OCI-LY7 (cell line): ENCODE measurements around the gene LRRC74B. TPM values are rescaled to one million over a fixed set of nuclear protein-coding genes. Genes with fewer than 3 reads are reported as not detected.
"Not testable (repeated sequence)": the region's sequence is repeated elsewhere in the genome, so short reads cannot be mapped to it uniquely, and the experiment has no call there.

Experiments
- BruUV-seq: library from RNA; stranded (reverse); fragments of 400-500 nt; replicated peaks from 2 replicates; lab custom pipeline; 2021; lab: Mats Ljungman, UMichigan
- CTCF ChIA-PET: fragments of 300-600 bp; sonication (Branson Sonifier 250); formaldehyde crosslinking; loops from one replicate; lab custom pipeline; 2022; ENCODE audit warnings: antibody characterized with exemption; ENCODE audit not compliant: unreplicated experiment; lab: Charles Lee
- POLR2A ChIA-PET: fragments of 300-600 bp; sonication (Branson Sonifier 250); formaldehyde crosslinking; loops from one replicate; lab custom pipeline; 2022; ENCODE audit warnings: antibody characterized with exemption; lab: Charles Lee
- DNase-seq: peaks from one replicate; pipeline ENCODE4 v3.0.0-alpha.2; 2015; ENCODE audit warnings: low spot score
- H2AFZ ChIP-seq: fragments of 200-600 bp; sonication (generic), shearing (Covaris generic); 2 replicates; pipeline ENCODE4 v1.6.1; 2014; ENCODE audit warnings: mild to moderate bottlenecking, antibody characterized with exemption, low read length, moderate library complexity
- H3K27ac ChIP-seq: fragments of 200-600 bp; sonication (generic); 2 replicates; pipeline ENCODE4 v1.5.1; 2014; ENCODE audit warnings: mixed run types, low read depth, mild to moderate bottlenecking, moderate library complexity, low read length, inconsistent platforms; ENCODE audit not compliant: poor library complexity, severe bottlenecking
- H3K36me3 ChIP-seq: fragments of 200-600 bp; sonication (generic); 2 replicates; pipeline ENCODE4 v1.6.1; 2014; ENCODE audit warnings: mild to moderate bottlenecking, antibody characterized with exemption, low read length, moderate library complexity, mixed read lengths; ENCODE audit not compliant: insufficient read depth
- H3K4me1 ChIP-seq: fragments of 200-600 bp; sonication (generic); 2 replicates; pipeline ENCODE4 v1.5.1; 2014; ENCODE audit warnings: mild to moderate bottlenecking, low read length; ENCODE audit not compliant: insufficient read depth, poor library complexity, severe bottlenecking
- H3K4me2 ChIP-seq: fragments of 200-600 bp; sonication (generic); 2 replicates; pipeline ENCODE4 v1.6.1; 2014; ENCODE audit warnings: mild to moderate bottlenecking, low read length
- H3K4me3 ChIP-seq: fragments of 200-600 bp; sonication (generic); 2 replicates; pipeline ENCODE4 v1.5.1; 2014; ENCODE audit warnings: mild to moderate bottlenecking, low read depth, low read length; ENCODE audit not compliant: poor library complexity, severe bottlenecking
- H3K79me2 ChIP-seq: fragments of 200-600 bp; sonication (generic); 2 replicates; pipeline ENCODE4 v1.6.1; 2016; ENCODE audit warnings: low read depth, mild to moderate bottlenecking, low read length, moderate library complexity, mixed read lengths; ENCODE audit not compliant: insufficient read depth
- H3K9me2 ChIP-seq: fragments of 200-600 bp; sonication (generic); 2 replicates; pipeline ENCODE4 v1.6.1; 2016; ENCODE audit warnings: mild to moderate bottlenecking, low read length, mixed read lengths; ENCODE audit not compliant: insufficient read depth
- H3K9me3 ChIP-seq: fragments of 200-600 bp; sonication (generic); 2 replicates; pipeline ENCODE4 v1.6.1; 2014; ENCODE audit warnings: mild to moderate bottlenecking, mixed run types, low read length, mixed read lengths
- H4K20me1 ChIP-seq: fragments of 200-600 bp; sonication (generic); 2 replicates; pipeline ENCODE4 v1.6.1; 2014; ENCODE audit warnings: mild to moderate bottlenecking, antibody characterized with exemption, low read length, moderate library complexity, mixed read lengths; ENCODE audit not compliant: insufficient read depth
- EZH2phosphoT487 ChIP-seq: fragments of 200-600 bp; sonication (generic); IDR thresholded peaks from 2 replicates; pipeline ENCODE4 v1.6.1; 2018; ENCODE audit warnings: low read depth, borderline replicate concordance, mild to moderate bottlenecking, mixed run types, antibody characterized with exemption, low read length, moderate library complexity, mixed read lengths
- intact Hi-C: fragments of 100-400 bp; cut with micrococcal nuclease; formaldehyde crosslinking; loops from one replicate; pipeline ENCODE4 v1.10.0; 2022; ENCODE audit not compliant: unreplicated experiment
- total RNA-seq, 2 experiments: library from RNA; depleted of rRNA in 1 of 2; stranded (reverse); fragments of >200 nt in 1 of 2; shearing (Covaris generic) in 1 of 2; gene quantifications; 2 replicates each; pipeline ENCODE4 v1.2.3, GENCODE V29; 2014 to 2022
- TF ChIP-seq, protein P1 (sequence below): fragments of 200-600 bp; sonication (generic); conservative IDR thresholded peaks from 2 replicates; pipeline ENCODE4 v1.5.1; 2014; ENCODE audit warnings: mild to moderate bottlenecking, antibody characterized with exemption, low read length, moderate library complexity, mixed read lengths

Gene LRRC74B
- total RNA-seq, 2 experiments from 2014 or later: not detected

- BruUV-seq: no TSS peak
- no peak overlapping the region for H2AFZ ChIP-seq
- intact Hi-C loops: no loop called here
- no peak overlapping the region for H3K27ac ChIP-seq
- peak overlapping the region; percentile 41 for H3K4me2 ChIP-seq
- no peaks in the 10 kb centered on the region for H3K36me3 ChIP-seq
- H3K4me1 ChIP-seq: peaks cover 3% of the 10 kb centered on the region
- no peaks in the 10 kb centered on the region for H3K9me3 ChIP-seq
- ChIA-PET CTCF (no interaction called here), POLR2A (interaction anchor here (0.8 kb wide), 1 partner anchor 43 kb away, joined by 3 read pairs; the partner anchor contains the start of gene THAP7)
- H3K9me2 ChIP-seq: no peaks in the 10 kb centered on the region
- H4K20me1 ChIP-seq: no peaks in the 10 kb centered on the region
- H3K79me2 ChIP-seq: no peaks in the 10 kb centered on the region
- H3K4me3 ChIP-seq: peak overlapping the region; percentile 8
- TF ChIP-seq EZH2phosphoT487: no peak
- no peak for DNase-seq
Measured at GRCh38 chr22:21044931-21045584, 688 bp upstream of the LRRC74B start.

DNA sequence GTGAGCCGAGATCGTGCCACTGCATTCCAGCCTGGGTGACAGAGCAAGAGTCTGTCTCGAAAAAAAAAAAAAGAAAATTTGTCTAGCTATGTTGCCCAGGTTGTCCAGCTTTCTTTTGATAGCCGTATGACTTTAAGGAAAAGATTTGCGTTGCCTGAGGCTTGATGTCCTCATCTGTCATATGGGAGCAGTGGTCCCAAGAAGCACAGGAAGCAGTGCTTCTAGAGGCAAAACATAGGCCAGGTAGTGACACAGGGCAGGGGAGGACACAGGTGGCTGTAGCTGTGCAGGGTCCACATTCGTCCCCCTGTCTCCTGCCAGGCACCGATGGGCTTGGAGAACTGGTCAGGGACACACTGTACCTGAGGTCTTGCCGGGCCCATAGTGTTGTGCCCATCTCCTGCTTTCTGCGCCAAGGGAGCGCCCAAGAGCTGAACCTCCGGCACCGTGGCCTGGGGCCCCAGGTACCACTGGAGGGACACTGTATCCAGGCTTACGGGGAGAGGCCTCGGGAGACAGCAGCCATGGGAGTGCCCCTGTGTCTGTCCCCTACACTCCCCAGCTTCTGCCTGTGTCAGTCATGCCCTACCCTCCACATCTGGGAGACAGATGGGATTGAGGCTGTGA is 1.4 kb downstream of the LRRC74B start:
- Histone ChIP-seq H3K79me2 (no peaks in the 10 kb centered on the region), H3K4me1 (peaks cover 9% of the 10 kb centered on the region), H3K36me3 (no peaks in the 10 kb centered on the region), H4K20me1 (no peaks in the 10 kb centered on the region), H3K4me2 (no peak overlapping the region), H3K4me3 (no peak overlapping the region), H2AFZ (no peak overlapping the region), H3K9me3 (no peaks in the 10 kb centered on the region), H3K9me2 (no peaks in the 10 kb centered on the region), H3K27ac (no peak overlapping the region)
- intact Hi-C loops: no loop called here
- BruUV-seq: no TSS peak
- POLR2A ChIA-PET: interaction anchor here (0.5 to 1.0 kb wide), 3 partner anchors 18 to 24 kb away, joined by 3 read pairs; no protein-coding TSS in a partner anchor
- CTCF ChIA-PET: no interaction called here
- DNase-seq: no peak
- TF ChIP-seq EZH2phosphoT487: no peak
- TF ChIP-seq, protein P1, sequence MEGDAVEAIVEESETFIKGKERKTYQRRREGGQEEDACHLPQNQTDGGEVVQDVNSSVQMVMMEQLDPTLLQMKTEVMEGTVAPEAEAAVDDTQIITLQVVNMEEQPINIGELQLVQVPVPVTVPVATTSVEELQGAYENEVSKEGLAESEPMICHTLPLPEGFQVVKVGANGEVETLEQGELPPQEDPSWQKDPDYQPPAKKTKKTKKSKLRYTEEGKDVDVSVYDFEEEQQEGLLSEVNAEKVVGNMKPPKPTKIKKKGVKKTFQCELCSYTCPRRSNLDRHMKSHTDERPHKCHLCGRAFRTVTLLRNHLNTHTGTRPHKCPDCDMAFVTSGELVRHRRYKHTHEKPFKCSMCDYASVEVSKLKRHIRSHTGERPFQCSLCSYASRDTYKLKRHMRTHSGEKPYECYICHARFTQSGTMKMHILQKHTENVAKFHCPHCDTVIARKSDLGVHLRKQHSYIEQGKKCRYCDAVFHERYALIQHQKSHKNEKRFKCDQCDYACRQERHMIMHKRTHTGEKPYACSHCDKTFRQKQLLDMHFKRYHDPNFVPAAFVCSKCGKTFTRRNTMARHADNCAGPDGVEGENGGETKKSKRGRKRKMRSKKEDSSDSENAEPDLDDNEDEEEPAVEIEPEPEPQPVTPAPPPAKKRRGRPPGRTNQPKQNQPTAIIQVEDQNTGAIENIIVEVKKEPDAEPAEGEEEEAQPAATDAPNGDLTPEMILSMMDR: no peak

DNA sequence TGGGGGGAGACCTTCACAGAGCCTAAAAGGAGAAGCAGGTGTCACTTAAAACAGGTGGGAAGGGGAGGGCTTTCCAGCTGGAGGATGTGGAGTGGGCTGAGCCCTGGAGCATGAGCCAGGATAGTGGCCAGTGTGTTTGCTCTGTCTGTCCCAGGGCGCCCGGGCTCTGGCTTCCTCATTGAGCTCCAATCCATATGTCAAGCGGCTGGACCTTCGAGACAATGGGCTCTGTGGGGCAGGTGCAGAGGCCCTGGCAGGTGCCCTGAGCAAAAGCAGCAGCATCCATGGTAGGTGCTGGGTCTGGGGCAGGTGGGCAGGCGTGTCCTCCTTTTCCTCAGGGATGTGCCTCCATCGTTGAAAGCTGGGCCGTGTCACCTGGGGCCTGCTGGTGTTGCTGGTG is 2.0 kb downstream of the LRRC74B start:
- H2AFZ ChIP-seq: no peak overlapping the region
- no peaks in the 10 kb centered on the region for H3K9me3 ChIP-seq
- no peaks in the 10 kb centered on the region for H3K9me2 ChIP-seq
- no peaks in the 10 kb centered on the region for H3K79me2 ChIP-seq
- H3K36me3 ChIP-seq: no peaks in the 10 kb centered on the region
- no peak for TF ChIP-seq EZH2phosphoT487
- TF ChIP-seq, protein P1: no peak
- intact Hi-C loops: no loop called here
- DNase-seq: no peak
- CTCF ChIA-PET: no interaction called here
- H3K4me2 ChIP-seq: no peak overlapping the region
- BruUV-seq: no TSS peak
- H3K27ac ChIP-seq: no peak overlapping the region
- no peaks in the 10 kb centered on the region for H4K20me1 ChIP-seq
- POLR2A ChIA-PET: interaction anchor here (0.5 kb wide), 1 partner anchor 24 kb away, joined by 3 read pairs; no protein-coding TSS in a partner anchor
- H3K4me3 ChIP-seq: no peak overlapping the region
- peaks cover 9% of the 10 kb centered on the region for H3K4me1 ChIP-seq

DNA sequence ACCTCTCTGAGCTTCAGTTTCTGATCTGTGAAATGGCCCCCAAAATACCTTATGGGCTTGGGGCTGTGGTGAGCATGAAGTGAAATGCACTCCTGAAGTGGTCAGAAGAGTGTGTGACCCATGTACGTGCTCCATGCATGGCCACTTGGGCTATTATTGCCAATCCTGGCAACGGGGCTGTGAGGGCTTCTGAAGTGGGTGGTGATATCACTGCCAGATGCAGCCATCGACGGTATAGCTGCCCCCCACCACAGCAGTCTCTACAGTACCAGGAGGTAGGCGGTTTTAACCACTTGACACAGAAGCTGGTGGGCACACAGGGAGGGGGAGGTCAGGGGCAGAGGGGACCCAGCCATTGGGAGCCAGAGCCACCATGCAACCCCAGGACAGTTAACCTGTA is 2.7 kb downstream of the LRRC74B start:
- BruUV-seq, intact Hi-C loops: not testable (repeated sequence)

GRCh38 chr22:21048965-21049364 is 3.2 kb downstream of the LRRC74B start:
- BruUV-seq, H3K9me3 ChIP-seq, CTCF ChIA-PET, intact Hi-C loops, POLR2A ChIA-PET, H3K4me1 ChIP-seq, DNase-seq, H2AFZ ChIP-seq, H3K27ac ChIP-seq, H3K9me2 ChIP-seq, H3K36me3 ChIP-seq, H3K4me3 ChIP-seq, H3K79me2 ChIP-seq, H4K20me1 ChIP-seq, H3K4me2 ChIP-seq: not testable (repeated sequence)

More for the DNA sequence above, 2.7 kb downstream of the LRRC74B start:
- H3K9me3 ChIP-seq, DNase-seq, H4K20me1 ChIP-seq, H3K4me1 ChIP-seq, H2AFZ ChIP-seq, H3K4me2 ChIP-seq, H3K79me2 ChIP-seq, H3K4me3 ChIP-seq, H3K36me3 ChIP-seq, POLR2A ChIA-PET, H3K9me2 ChIP-seq, H3K27ac ChIP-seq, CTCF ChIA-PET: not testable (repeated sequence)
